ENCODE results near the gene ELMOD1. TPM values are rescaled to one million over a fixed set of nuclear protein-coding genes. Genes with fewer than 3 reads are reported as not detected.

The ELMOD1 gene
- total and polyA plus RNA-seq, 10 of the 15 experiments (the other 5 are each of a cell fraction or from before 2014, with no cell fraction given) = not detected

DNA sequence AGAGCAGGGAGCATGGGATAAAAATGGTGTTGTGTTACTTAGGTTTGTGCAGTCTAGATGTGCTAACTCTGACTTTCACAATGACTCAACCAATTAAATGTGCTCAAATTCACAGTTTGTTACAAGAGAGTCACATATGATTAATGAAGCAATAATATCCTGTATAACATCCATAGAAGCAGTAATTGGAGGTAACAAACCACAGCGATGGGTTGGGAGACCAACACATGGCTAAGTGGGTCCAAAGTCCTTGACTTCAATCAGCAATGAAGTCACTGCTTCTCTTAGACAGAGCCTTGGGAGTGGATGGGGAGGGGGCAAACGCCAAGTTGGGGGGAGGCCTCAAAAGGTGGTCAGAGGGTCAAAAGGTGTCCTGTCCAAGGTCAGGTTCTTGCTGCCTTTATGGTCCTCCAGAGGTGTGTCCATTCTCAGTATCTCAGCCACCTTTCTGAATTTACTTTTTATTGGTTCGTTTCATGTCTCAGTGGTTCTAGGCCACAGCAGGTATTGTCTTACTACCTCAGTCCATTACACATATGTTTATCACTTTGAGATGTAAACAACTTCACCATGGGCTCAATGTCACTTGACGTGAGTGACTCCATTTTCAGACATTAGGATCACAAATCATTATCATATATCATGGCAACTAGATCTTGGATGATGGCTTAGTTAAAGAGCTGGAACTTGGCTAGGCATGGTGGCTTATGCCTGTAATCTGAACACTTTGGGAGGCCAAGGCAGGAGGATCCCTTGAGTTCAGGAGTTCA lies 88.5 kb downstream of the ELMOD1 start (continued):
- TF ChIP-seq, protein P1, sequence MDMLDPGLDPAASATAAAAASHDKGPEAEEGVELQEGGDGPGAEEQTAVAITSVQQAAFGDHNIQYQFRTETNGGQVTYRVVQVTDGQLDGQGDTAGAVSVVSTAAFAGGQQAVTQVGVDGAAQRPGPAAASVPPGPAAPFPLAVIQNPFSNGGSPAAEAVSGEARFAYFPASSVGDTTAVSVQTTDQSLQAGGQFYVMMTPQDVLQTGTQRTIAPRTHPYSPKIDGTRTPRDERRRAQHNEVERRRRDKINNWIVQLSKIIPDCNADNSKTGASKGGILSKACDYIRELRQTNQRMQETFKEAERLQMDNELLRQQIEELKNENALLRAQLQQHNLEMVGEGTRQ (IDR thresholded peaks at IDR 0.05; ENCODE audit: borderline replicate concordance, low read depth, low read length) = no peak
- peak; percentile 40; the same call in 1 of the 2 replicates for TF ChIP-seq RB1 (IDR thresholded peaks at IDR 0.05; ENCODE audit: borderline replicate concordance)
- TF ChIP-seq RCOR1 (conservative IDR thresholded peaks at IDR 0.05; ENCODE audit: low read depth, low read length) = no peak
- peak; percentile 94 for TF ChIP-seq NBN (IDR thresholded peaks at IDR 0.05)
- no peak for TF ChIP-seq CHD1 (IDR thresholded peaks at IDR 0.05; ENCODE audit: low read depth, low read length)
- no peak for TF ChIP-seq ZZZ3 (IDR thresholded peaks at IDR 0.05; ENCODE audit: control insufficient read depth, insufficient read length, low read depth)
- TF ChIP-seq NR2F1 (conservative IDR thresholded peaks at IDR 0.05) = peak; percentile 97
- TF ChIP-seq JUND (IDR thresholded peaks at IDR 0.05; ENCODE audit: low read depth, low read length) = peak; percentile 80; the same call in 1 of the 2 replicates

DNA sequence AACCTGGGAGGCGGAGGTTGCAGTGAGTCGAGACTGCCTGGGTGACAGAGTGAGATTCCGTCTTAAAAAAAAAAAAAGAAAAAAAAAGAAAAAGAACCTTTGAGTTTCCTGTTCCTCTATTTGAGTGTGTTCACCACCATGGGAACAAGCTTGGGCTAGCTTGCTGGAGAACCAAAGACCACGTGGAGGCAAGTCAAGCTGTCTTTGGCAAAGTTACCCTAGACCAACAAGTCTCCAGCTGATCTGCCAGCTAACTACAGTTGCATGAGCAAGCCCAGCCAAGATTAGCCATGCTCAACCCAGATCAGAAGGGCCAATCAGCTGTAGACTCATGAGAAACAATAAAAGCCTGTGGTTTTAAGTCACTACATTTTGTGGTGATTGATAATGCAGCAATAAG lies 91.2 kb downstream of the ELMOD1 start:
- H2AFZ ChIP-seq (ENCODE audit: control insufficient read depth, low read depth, low read length) = no peak overlapping the region
- in situ Hi-C loops (cut with MboI) = loop anchor here (5.0 kb wide), 1 partner anchor 105 kb away; no protein-coding TSS in a partner anchor
- H3K4me1 ChIP-seq (ENCODE audit: control insufficient read depth, insufficient read depth, low read length) = peaks cover 5% of the 10 kb centered on the region; the same call in 1 of the 2 replicates
- H3K27me3 ChIP-seq (replicated peaks in 1 of 2; ENCODE audit: control insufficient read depth in 2 of 2, insufficient read depth in 2 of 2, low read length in 1 of 2) = no peaks in the 10 kb centered on the region
- no TSS peak for BruUV-seq (replicated peaks)
- no peaks in the 10 kb centered on the region for H3K79me2 ChIP-seq (ENCODE audit: control insufficient read depth, insufficient read depth, low read length)
- DNase-seq (ENCODE audit: low read depth, low spot score) = no peak
- peak; percentile 31 for ATAC-seq
- H3K36me3 ChIP-seq (ENCODE audit: control insufficient read depth in 2 of 2, insufficient read depth in 2 of 2, low read length in 1 of 2) = no peaks in the 10 kb centered on the region
- no peaks in the 10 kb centered on the region for H4K20me1 ChIP-seq (ENCODE audit: control insufficient read depth, insufficient read depth)
- FAIRE-seq = no peak
- H3K9ac ChIP-seq (ENCODE audit: control insufficient read depth, insufficient read depth, low read length) = no peak overlapping the region
- H3K4me3 ChIP-seq = no peak overlapping the region
- CTCF ChIA-PET = interaction anchor here (0.6 to 4.8 kb wide), 11 partner anchors 12 to 1099 kb away, joined by 3 to 40 read pairs (median 5); partner anchors contain the start of gene ALKBH8
- 53% methylated on average over 3 of the region's 4 CpGs for whole genome bisulfite sequencing (ENCODE audit: insufficient coverage, insufficient replicate concordance, low lambda C conversion rate, missing lambda C conversion rate)
- SMC1A ChIA-PET (ENCODE audit: uncharacterized antibody, unreplicated experiment) = interaction anchor here (0.7 to 11.6 kb wide), 13 partner anchors 9 to 144 kb away, joined by 3 to 249 read pairs (median 4); partner anchors contain the start of gene ALKBH8
- H3K4me2 ChIP-seq (ENCODE audit: control insufficient read depth, insufficient read depth) = no peak overlapping the region
- POLR2A ChIA-PET = interaction anchor here (1.1 to 1.5 kb wide), 4 partner anchors 9 to 119 kb away, joined by 3 to 6 read pairs (median 4); no protein-coding TSS in a partner anchor
- H3K9me3 ChIP-seq (replicated peaks; ENCODE audit: control insufficient read depth, insufficient read depth, low read length) = no peaks in the 10 kb centered on the region
- H3K27ac ChIP-seq (ENCODE audit: control insufficient read depth, insufficient read depth) = no peak overlapping the region
- RAD21 ChIA-PET (ENCODE audit: unreplicated experiment) = interaction anchor here (0.9 to 2.4 kb wide), 5 partner anchors 10 to 123 kb away, joined by 3 to 11 read pairs (median 7); no protein-coding TSS in a partner anchor
- intact Hi-C loops (cut with micrococcal nuclease; ENCODE audit: unreplicated experiment) = no loop called here
- TF ChIP-seq RAD51 (IDR thresholded peaks at IDR 0.05) (peak; percentile 21; the same call in 1 of the 2 replicates), MEF2A (IDR thresholded peaks at IDR 0.05; ENCODE audit: insufficient read depth, low read depth, low read length) (no peak), PAX5 (IDR thresholded peaks at IDR 0.05; ENCODE audit: borderline replicate concordance, low read depth, low read length) (no peak)

All from GM12878 (cell line).